Prostate gland (tissue), 2 donors: Measurements from ENCODE around the gene CAPNS1. TPM values are rescaled to one million over a fixed set of nuclear protein-coding genes. Genes with fewer than 3 reads are reported as not detected.

Experiments used
- DNase-seq: peaks from one replicate; pipeline ENCODE4 v3.0.0-alpha.2; 2019; ENCODE audit warnings: low spot score
- H3K27ac ChIP-seq, 2 donors: fragments of 200-600 bp; sonication (generic); 2 replicates each; pipeline ENCODE4 v1.5.1; 2017 to 2019
- H3K27me3 ChIP-seq: fragments of 200-600 bp; sonication (generic); replicated peaks from 2 replicates; pipeline ENCODE4 v1.5.1; 2019; ENCODE audit not compliant: insufficient read depth
- H3K36me3 ChIP-seq, 2 donors: fragments of 200-600 bp; sonication (generic); 1 replicate in 1 of 2; 2 replicates in 1 of 2; pipeline versions ENCODE4 v1.5.1 to v1.8.1; 2017 to 2019
- H3K4me1 ChIP-seq: fragments of 200-600 bp; sonication (generic); replicated peaks from 2 replicates; pipeline ENCODE4 v1.5.1; 2019
- H3K4me3 ChIP-seq, 2 donors: fragments of 200-600 bp; sonication (generic); 2 replicates each; pipeline ENCODE4 v1.5.1; 2017 to 2019
- H3K9me3 ChIP-seq: fragments of 200-600 bp; sonication (generic); 2 replicates; pipeline ENCODE4 v1.5.1; 2017
- CTCF ChIP-seq, 4 experiments: fragments of 200-600 bp in 2 of 4; fragments of 450-650 bp in 2 of 4; sonication (generic) in 2 of 4; IDR thresholded peaks; 1 replicate in 3 of 4; 2 replicates in 1 of 4; pipeline ENCODE4 v1.5.1; 2016 to 2019; ENCODE audit warnings: antibody characterized with exemption in 4 of 4, mild to moderate bottlenecking in 2 of 4, moderate library complexity in 2 of 4
- POLR2A ChIP-seq: fragments of 450-650 bp; IDR thresholded peaks from one replicate; pipeline ENCODE4 v1.6.1; 2016; ENCODE audit warnings: antibody characterized with exemption, mild to moderate bottlenecking
- POLR2AphosphoS5 ChIP-seq: sonication (generic); formaldehyde crosslinking; IDR thresholded peaks from one replicate; pipeline ENCODE4 v1.6.1; 2017; ENCODE audit warnings: antibody characterized with exemption
- WGBS: methylation state at CpG from one replicate; pipeline ENCODE4 v1.1.5; 2018; 5-methylcytosine and 5-hydroxymethylcytosine counted together
- intact Hi-C: fragments of 100-400 bp; cut with DNase I; formaldehyde crosslinking; loops from one replicate; pipeline ENCODE4 v1.14.2; 2022
- total RNA-seq, 2 donors: library from RNA; depleted of rRNA; stranded (reverse); fragments of >200 nt; gene quantifications; one replicate each; pipeline ENCODE4 v1.1.0, GENCODE V29; 2016

Gene CAPNS1
- total RNA-seq, 2 donors from 2014 or later: 168 to 196 TPM

DNA sequence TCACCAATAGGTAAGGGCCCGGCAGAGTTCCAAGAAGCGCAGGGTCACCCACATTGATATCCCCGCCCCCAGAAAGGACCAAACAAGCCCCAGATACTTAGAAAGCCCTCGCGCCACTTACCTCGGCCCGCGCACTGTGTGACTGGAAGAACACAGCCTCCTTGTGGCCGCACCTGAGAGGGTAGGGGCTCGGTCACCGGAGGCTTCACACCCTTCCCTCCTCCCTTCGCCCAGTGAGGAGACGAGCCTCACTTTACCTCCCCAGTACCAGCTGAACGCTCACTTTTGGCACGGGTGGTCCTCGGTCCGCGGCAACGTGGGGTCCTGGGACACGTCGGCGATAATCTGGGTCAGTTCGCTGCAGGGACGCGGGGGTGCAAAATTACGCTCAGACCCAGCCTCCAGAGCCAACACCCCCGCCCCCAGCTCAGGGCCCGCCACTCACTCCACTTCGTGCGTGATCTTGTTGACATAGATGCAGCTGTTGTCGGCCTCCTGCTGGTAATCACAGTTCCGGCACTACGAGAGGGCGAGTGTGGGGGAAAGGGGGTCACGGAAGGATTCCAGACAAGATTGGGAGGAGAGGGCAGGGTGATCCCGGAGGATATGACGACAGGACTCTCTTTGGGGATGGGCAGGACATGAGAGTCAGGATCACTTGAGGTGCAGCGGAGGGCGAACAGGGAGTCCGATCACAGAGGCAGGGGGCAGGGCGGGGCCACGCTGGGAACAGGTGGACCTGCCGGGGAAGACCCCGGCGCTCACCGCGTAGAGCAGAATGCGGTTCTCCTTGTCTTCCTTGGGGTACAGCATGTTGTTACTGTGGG is 25.8 kb upstream of the CAPNS1 start:
- DNase-seq: peak; percentile 13
- Histone ChIP-seq H3K36me3 (no peaks in the 10 kb centered on the region), H3K27me3 (no peaks in the 10 kb centered on the region), H3K4me1 (peaks cover 4% of the 10 kb centered on the region), H3K27ac (peak overlapping the region; percentile 86 to 87), H3K9me3 (no peaks in the 10 kb centered on the region), H3K4me3 (peak overlapping the region; percentile 43 to 70)
- intact Hi-C loops: loop anchor here (1.0 kb wide), 1 partner anchor 60 kb away; the partner anchor contains the start of genes THAP8 and WDR62
- TF ChIP-seq POLR2A: no peak
- peak in 1 of 4 experiments; percentile 14 for TF ChIP-seq CTCF (IDR thresholded peaks at IDR 0.05)
- 6% methylated on average over 44 of the region's 48 CpGs for WGBS

GRCh38 chr19:36114721-36115452 is 25.0 kb upstream of the CAPNS1 start, which contains the start of gene POLR2I:
Gene POLR2I, minus strand, starts transcription at chr19:36114875. Its CDS starts 19 bp downstream, at chr19:36114856.
- Histone ChIP-seq H3K36me3 (no peaks in the 10 kb centered on the region), H3K27me3 (no peaks in the 10 kb centered on the region), H3K27ac (peak within 1 kb of the TSS; percentile 86 to 87), H3K9me3 (no peaks in the 10 kb centered on the region), H3K4me3 (peak within 1 kb of the TSS; percentile 43 to 70), H3K4me1 (peaks cover 4% of the 10 kb centered on the region)
- intact Hi-C loops: loop anchor here (1.0 kb wide), 1 partner anchor 61 kb away; the partner anchor contains the start of genes THAP8 and WDR62
- WGBS: 0% methylated on average over 60 of the region's 60 CpGs
- TF ChIP-seq POLR2A (peak; percentile 49), POLR2AphosphoS5 (peak; percentile 84), CTCF (IDR thresholded peaks at IDR 0.05) (peak in 2 of 4 experiments; percentile 23 to 34)
- peak; percentile 100 for DNase-seq

GRCh38 chr19:36115453-36116343 is 24.2 kb upstream of the CAPNS1 start, which contains the start of gene TBCB:
Gene TBCB, plus strand, starts transcription at chr19:36115468. Its CDS starts 93 bp downstream, at chr19:36115561.
- intact Hi-C loops: no loop called here
- peak; percentile 77 for DNase-seq
- WGBS: 3% methylated on average over 59 of the region's 59 CpGs
- Histone ChIP-seq H3K36me3 (no peaks in the 10 kb centered on the region), H3K9me3 (no peaks in the 10 kb centered on the region), H3K4me1 (peaks cover 4% of the 10 kb centered on the region), H3K4me3 (peak within 1 kb of the TSS; percentile 43 to 70), H3K27me3 (no peaks in the 10 kb centered on the region), H3K27ac (peak within 1 kb of the TSS; percentile 86 to 87)
- TF ChIP-seq CTCF (IDR thresholded peaks at IDR 0.05) (peak in 1 of 4 experiments; percentile 1), POLR2A (peak; percentile 40), POLR2AphosphoS5 (no peak)

DNA sequence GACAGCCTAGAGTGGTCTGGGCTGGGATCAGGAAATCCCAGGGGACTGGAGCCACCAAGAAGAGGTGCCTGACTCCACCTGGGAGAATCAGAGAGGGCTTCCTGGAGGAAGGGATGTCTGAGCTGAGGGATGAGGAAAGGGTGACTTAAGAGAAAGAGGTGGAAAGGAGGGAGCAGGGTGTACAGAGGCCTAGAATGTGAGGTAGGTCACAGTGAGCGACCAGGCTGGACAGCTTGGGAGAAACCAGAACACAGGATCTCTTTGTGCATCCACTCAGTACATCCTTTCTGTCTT is 23.6 kb upstream of the CAPNS1 start:
- peaks cover 4% of the 10 kb centered on the region for H3K4me1 ChIP-seq
- intact Hi-C loops: no loop called here
- TF ChIP-seq CTCF (IDR thresholded peaks at IDR 0.05) (no peak), POLR2AphosphoS5 (no peak), POLR2A (no peak)
- no peaks in the 10 kb centered on the region for H3K36me3 ChIP-seq
- H3K27ac ChIP-seq: no peak overlapping the region
- H3K4me3 ChIP-seq: peak overlapping the region in 1 of 2 donors; percentile 70
- 95% methylated on average over 1 of the region's 1 CpG for WGBS
- no peaks in the 10 kb centered on the region for H3K9me3 ChIP-seq
- no peak for DNase-seq
- no peaks in the 10 kb centered on the region for H3K27me3 ChIP-seq
